ENCODE measurements around the gene GABRG3. TPM values are rescaled to one million over a fixed set of nuclear protein-coding genes. Genes with fewer than 3 reads are reported as not detected.

Gene GABRG3
- polyA plus RNA-seq, 1 experiment = not detected

- Histone ChIP-seq H3K27me3 (ENCODE audit: control insufficient read depth, insufficient read depth, low read length) (no peaks in the 10 kb centered on the region), H3K36me3 (ENCODE audit: control insufficient read depth, insufficient read depth, low read length) (no peaks in the 10 kb centered on the region), H3K4me3 (ENCODE audit: low read depth, low read length) (no peak overlapping the region)
- POLR2A ChIA-PET = no interaction called here
- DNase-seq (ENCODE audit: low read depth) = no peak
- CTCF ChIA-PET = no interaction called here
- TF ChIP-seq CTCF (IDR thresholded peaks at IDR 0.05; ENCODE audit: insufficient read depth, low read depth, low read length) = no peak
Observed at GRCh38 chr15:27422997-27423396, 452.0 kb downstream of the GABRG3 start.

DNA sequence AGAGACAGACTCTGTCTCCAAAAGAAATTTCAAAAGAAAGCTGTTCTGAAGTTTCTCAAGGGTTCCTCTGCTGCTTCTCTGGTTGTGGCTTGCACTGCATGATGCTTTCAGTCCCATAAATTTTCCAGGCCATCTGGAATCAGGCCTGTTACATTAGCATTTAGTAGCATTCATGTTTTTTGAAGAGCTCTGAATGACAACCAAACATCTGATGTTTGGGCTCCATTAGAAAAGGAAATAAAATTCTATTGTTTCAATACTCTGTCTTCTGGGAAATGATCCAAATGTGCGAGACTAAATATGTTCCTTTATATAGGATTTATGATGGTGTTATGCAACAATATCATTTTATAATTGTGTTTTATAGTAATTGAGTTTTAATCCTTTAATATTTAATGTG is 455.8 kb downstream of the GABRG3 start:
- CTCF ChIA-PET = no interaction called here
- POLR2A ChIA-PET = no interaction called here
- DNase-seq (ENCODE audit: low read depth) = no peak
- H3K4me3 ChIP-seq (ENCODE audit: low read depth, low read length) = no peak overlapping the region
- no peaks in the 10 kb centered on the region for H3K36me3 ChIP-seq (ENCODE audit: control insufficient read depth, insufficient read depth, low read length)
- H3K27me3 ChIP-seq (ENCODE audit: control insufficient read depth, insufficient read depth, low read length) = no peaks in the 10 kb centered on the region
- no peak for TF ChIP-seq CTCF (IDR thresholded peaks at IDR 0.05; ENCODE audit: insufficient read depth, low read depth, low read length)

- CTCF ChIA-PET = no interaction called here
- no peak for DNase-seq (ENCODE audit: low read depth)
- no peak for TF ChIP-seq CTCF (IDR thresholded peaks at IDR 0.05; ENCODE audit: insufficient read depth, low read depth, low read length)
- no peaks in the 10 kb centered on the region for H3K27me3 ChIP-seq (ENCODE audit: control insufficient read depth, insufficient read depth, low read length)
- POLR2A ChIA-PET = no interaction called here
- H3K36me3 ChIP-seq (ENCODE audit: control insufficient read depth, insufficient read depth, low read length) = no peaks in the 10 kb centered on the region
- H3K4me3 ChIP-seq (ENCODE audit: low read depth, low read length) = no peak overlapping the region
Observed at GRCh38 chr15:27427276-27427675, 456.3 kb downstream of the GABRG3 start.

- Histone ChIP-seq H3K36me3 (ENCODE audit: control insufficient read depth, insufficient read depth, low read length) (no peaks in the 10 kb centered on the region), H3K4me3 (ENCODE audit: low read depth, low read length) (no peak overlapping the region), H3K27me3 (ENCODE audit: control insufficient read depth, insufficient read depth, low read length) (no peaks in the 10 kb centered on the region)
- CTCF ChIA-PET = no interaction called here
- no peak for DNase-seq (ENCODE audit: low read depth)
- POLR2A ChIA-PET = no interaction called here
- no peak for TF ChIP-seq CTCF (IDR thresholded peaks at IDR 0.05; ENCODE audit: insufficient read depth, low read depth, low read length)
Observed at GRCh38 chr15:27428151-27428550, 457.2 kb downstream of the GABRG3 start.

DNA sequence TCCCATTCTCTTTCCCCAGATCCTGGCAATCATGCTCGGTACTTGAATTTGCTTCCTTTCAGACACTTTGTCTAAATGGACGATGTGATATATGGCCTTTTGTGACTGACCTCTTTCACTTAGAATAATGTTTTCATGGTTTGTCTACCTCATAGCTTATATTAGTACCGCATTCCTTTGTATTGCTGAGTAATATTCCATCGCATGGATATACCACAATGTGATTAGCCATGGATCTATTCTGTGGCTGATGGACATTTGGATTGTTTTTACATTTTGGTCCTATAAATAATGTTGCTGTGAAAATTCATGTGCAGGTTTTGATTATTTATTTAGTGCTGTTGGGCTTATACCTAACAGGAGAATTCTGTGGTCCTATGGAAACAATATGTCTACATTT is 458.6 kb downstream of the GABRG3 start:
- TF ChIP-seq CTCF (IDR thresholded peaks at IDR 0.05; ENCODE audit: insufficient read depth, low read depth, low read length) = no peak
- Histone ChIP-seq H3K4me3 (ENCODE audit: low read depth, low read length) (no peak overlapping the region), H3K36me3 (ENCODE audit: control insufficient read depth, insufficient read depth, low read length) (no peaks in the 10 kb centered on the region), H3K27me3 (ENCODE audit: control insufficient read depth, insufficient read depth, low read length) (no peaks in the 10 kb centered on the region)
- CTCF ChIA-PET = no interaction called here
- no peak for DNase-seq (ENCODE audit: low read depth)
- POLR2A ChIA-PET = no interaction called here

All from BJ (cell line).